ENCODE data around the gene VARS1.
"Not testable (repeated sequence)": the region's sequence is repeated elsewhere in the genome, so short reads cannot be mapped to it uniquely, and the experiment has no call there.

Gene VARS1

GRCh38 chr6:31795616-31796298, at the start of gene VARS1:
Gene VARS1, minus strand, starts transcription at chr6:31795752. Its CDS starts 535 bp downstream, at chr6:31795217.
- DNase-seq: peak; percentile 80

- DNase-seq: no peak
Measured at GRCh38 chr6:31844507-31844906, 49.0 kb upstream of the VARS1 start.

GRCh38 chr6:31842053-31842452, 46.5 kb upstream of the VARS1 start:
- no peak for DNase-seq

GRCh38 chr6:31839779-31840126, 44.2 kb upstream of the VARS1 start:
- not testable (repeated sequence) for DNase-seq

- DNase-seq: no peak
Measured at GRCh38 chr6:31838968-31839367, 43.4 kb upstream of the VARS1 start.

GRCh38 chr6:31838114-31838553, 42.6 kb upstream of the VARS1 start:
- DNase-seq: not testable (repeated sequence)

- no peak for DNase-seq
Measured at GRCh38 chr6:31837369-31838113, 42.0 kb upstream of the VARS1 start.

GRCh38 chr6:31836474-31837368, 41.2 kb upstream of the VARS1 start:
- no peak for DNase-seq

GRCh38 chr6:31836047-31836473, 40.5 kb upstream of the VARS1 start:
- no peak for DNase-seq

GRCh38 chr6:31834367-31835250, 39.1 kb upstream of the VARS1 start:
- peak; percentile 83 for DNase-seq

GRCh38 chr6:31831350-31832215, 36.0 kb upstream of the VARS1 start:
- DNase-seq: no peak

- DNase-seq: no peak
Measured at GRCh38 chr6:31830886-31831335, 35.4 kb upstream of the VARS1 start.

- DNase-seq: no peak
Measured at GRCh38 chr6:31829633-31830283, 34.2 kb upstream of the VARS1 start.

- DNase-seq: peak; percentile 74
Measured at GRCh38 chr6:31827286-31828079, 31.9 kb upstream of the VARS1 start, which contains the start of gene HSPA1B. Gene HSPA1B, plus strand, starts transcription at chr6:31827738. Its CDS starts 213 bp downstream, at chr6:31827951.

GRCh38 chr6:31826793-31827285, 31.3 kb upstream of the VARS1 start:
- DNase-seq: no peak

GRCh38 chr6:31825553-31825952, 30.0 kb upstream of the VARS1 start:
- DNase-seq: no peak

GRCh38 chr6:31823592-31824196, 28.1 kb upstream of the VARS1 start:
- DNase-seq: not testable (repeated sequence)

- DNase-seq: peak; percentile 45
Measured at GRCh38 chr6:31822036-31822821, 26.7 kb upstream of the VARS1 start.
